GM19035 (cell line): Measurements from ENCODE around the gene NPRL2.

Experiments
- ATAC-seq: cut with Tn5 transposase; IDR thresholded peaks from one replicate; pipeline ENCODE4 v1.9.1; 2021; ENCODE audit not compliant: unreplicated experiment

The NPRL2 gene

GRCh38 chr3:50350527-50351322 lies at the start of gene NPRL2, which contains the start of gene CYB561D2:
Gene NPRL2, minus strand, starts transcription at chr3:50350775. Its CDS starts 123 bp downstream, at chr3:50350652.
Gene CYB561D2, plus strand, starts transcription at chr3:50350862. Its CDS starts 572 bp downstream, at chr3:50351434.
- ATAC-seq, result peak; percentile 80

- no peak for ATAC-seq
These were observed 45.9 kb upstream of the NPRL2 start for GRCh38 chr3:50396502-50396901.

- no peak for ATAC-seq
These were observed 44.7 kb upstream of the NPRL2 start for GRCh38 chr3:50395070-50395860.

- no peak for ATAC-seq
These were observed 42.5 kb upstream of the NPRL2 start for GRCh38 chr3:50393061-50393460.

- ATAC-seq, result no peak
These were observed 41.6 kb upstream of the NPRL2 start for GRCh38 chr3:50392101-50392715.

GRCh38 chr3:50390508-50391224 lies 40.1 kb upstream of the NPRL2 start:
- ATAC-seq, result no peak

GRCh38 chr3:50389414-50389767 lies 38.8 kb upstream of the NPRL2 start:
- no peak for ATAC-seq

GRCh38 chr3:50388720-50389413 lies 38.3 kb upstream of the NPRL2 start:
- no peak for ATAC-seq

GRCh38 chr3:50388016-50388719 lies 37.6 kb upstream of the NPRL2 start:
- ATAC-seq, result no peak

- no peak for ATAC-seq
These were observed 35.2 kb upstream of the NPRL2 start for GRCh38 chr3:50385754-50386153.

- ATAC-seq, result no peak
These were observed 33.2 kb upstream of the NPRL2 start for GRCh38 chr3:50383750-50384149.

GRCh38 chr3:50382722-50383121 lies 32.1 kb upstream of the NPRL2 start:
- ATAC-seq, result no peak

- ATAC-seq, result no peak
These were observed 30.8 kb upstream of the NPRL2 start for GRCh38 chr3:50381383-50381782.

- no peak for ATAC-seq
These were observed 30.0 kb upstream of the NPRL2 start for GRCh38 chr3:50380405-50381085.

GRCh38 chr3:50378757-50379156 lies 28.2 kb upstream of the NPRL2 start:
- no peak for ATAC-seq

- ATAC-seq, result no peak
These were observed 27.4 kb upstream of the NPRL2 start for GRCh38 chr3:50378024-50378423.

GRCh38 chr3:50375258-50375931 lies 24.8 kb upstream of the NPRL2 start:
- no peak for ATAC-seq

GRCh38 chr3:50374363-50375257 lies 24.0 kb upstream of the NPRL2 start:
- no peak for ATAC-seq
